Hepatocyte (in vitro differentiated cells): ENCODE data around the gene LEMD3. TPM values are rescaled to one million over a fixed set of nuclear protein-coding genes. Genes with fewer than 3 reads are reported as not detected.

Source experiments
- DNase-seq: peaks from one replicate; pipeline ENCODE4 v3.0.0-alpha.2; 2016; ENCODE audit warnings: low spot score
- H2AFZ ChIP-seq: fragments of 200-600 bp; sonication (generic); 2 replicates; pipeline ENCODE4 v1.6.0; 2016; ENCODE audit warnings: antibody characterized with exemption, mild to moderate bottlenecking
- H3K27ac ChIP-seq: fragments of 200-600 bp; sonication (generic); 2 replicates; pipeline ENCODE4 v1.5.1; 2016; ENCODE audit warnings: mild to moderate bottlenecking
- H3K27me3 ChIP-seq: fragments of 200-600 bp; sonication (generic); 2 replicates; pipeline ENCODE4 v1.6.1; 2016
- H3K36me3 ChIP-seq: fragments of 200-600 bp; sonication (generic); replicated peaks from 2 replicates; pipeline ENCODE4 v1.5.1; 2016; ENCODE audit warnings: low read depth; ENCODE audit not compliant: insufficient read depth
- H3K4me1 ChIP-seq: fragments of 200-600 bp; sonication (generic); 2 replicates; pipeline ENCODE4 v1.5.1; 2016; ENCODE audit warnings: mild to moderate bottlenecking, moderate library complexity; ENCODE audit not compliant: insufficient read depth
- H3K4me2 ChIP-seq: fragments of 200-600 bp; sonication (generic); 2 replicates; pipeline ENCODE4 v1.6.0; 2016
- H3K4me3 ChIP-seq: fragments of 200-600 bp; sonication (generic); 2 replicates; pipeline ENCODE4 v1.5.1; 2016; ENCODE audit warnings: mild to moderate bottlenecking
- H3K79me2 ChIP-seq: fragments of 200-600 bp; sonication (generic); 2 replicates; pipeline ENCODE4 v1.6.0; 2017; ENCODE audit warnings: mild to moderate bottlenecking
- H3K9me2 ChIP-seq: fragments of 200-600 bp; sonication (generic); replicated peaks from 2 replicates; pipeline ENCODE4 v1.6.0; 2017; ENCODE audit warnings: mild to moderate bottlenecking; ENCODE audit not compliant: insufficient read depth
- H3K9me3 ChIP-seq: fragments of 200-600 bp; sonication (generic); 2 replicates; pipeline ENCODE4 v1.5.1; 2016; ENCODE audit warnings: low read depth, mild to moderate bottlenecking
- H4K20me1 ChIP-seq: fragments of 200-600 bp; sonication (generic); 2 replicates; pipeline ENCODE4 v1.6.0; 2016; ENCODE audit warnings: mild to moderate bottlenecking; ENCODE audit not compliant: insufficient read depth, poor library complexity, severe bottlenecking
- CTCF ChIP-seq: fragments of 200-600 bp; sonication (generic); IDR thresholded peaks from 2 replicates; pipeline ENCODE4 v1.5.1; 2016; ENCODE audit warnings: antibody characterized with exemption, mild to moderate bottlenecking; ENCODE audit not compliant: poor library complexity
- EZH2 ChIP-seq: fragments of 200-600 bp; sonication (generic); IDR thresholded peaks from 2 replicates; pipeline ENCODE4 v1.6.1; 2016; ENCODE audit warnings: antibody characterized with exemption, mild to moderate bottlenecking, borderline replicate concordance
- EZH2phosphoT487 ChIP-seq: fragments of 200-600 bp; sonication (generic); IDR thresholded peaks from one replicate; pipeline ENCODE4 v1.6.1; 2018; ENCODE audit warnings: antibody characterized with exemption, mild to moderate bottlenecking, low read depth, moderate library complexity; ENCODE audit not compliant: unreplicated experiment, severe bottlenecking
- WGBS: methylation state at CpG from one replicate; pipeline ENCODE4 v1.1.6; 2016; ENCODE audit warnings: low lambda C conversion rate; ENCODE audit errors: missing lambda C conversion rate; 5-methylcytosine and 5-hydroxymethylcytosine counted together
- polyA plus RNA-seq: library from polyadenylated mRNA; unstranded; fragments of >200 nt; fragmentation: Nextera tagmentation; extraction: Ambion mirVana; gene quantifications from 2 replicates; pipeline ENCODE4 v1.2.1, GENCODE V29; 2016
- total RNA-seq: library from RNA; depleted of rRNA; stranded (reverse); fragments of >200 nt; gene quantifications from 2 replicates; pipeline ENCODE4 v1.2.3, GENCODE V29; 2014

LEMD3 gene
- total and polyA plus RNA-seq, 2 experiments from 2014 or later = 15.5 to 51.1 TPM

GRCh38 chr12:65287426-65287825 lies 118.0 kb downstream of the LEMD3 start:
- Histone ChIP-seq H3K9me2 (no peaks in the 10 kb centered on the region), H3K4me1 (no peaks in the 10 kb centered on the region), H3K27ac (no peak overlapping the region), H3K4me3 (no peak overlapping the region), H3K79me2 (peaks cover 23% of the 10 kb centered on the region), H3K9me3 (no peaks in the 10 kb centered on the region), H3K36me3 (no peaks in the 10 kb centered on the region), H2AFZ (no peak overlapping the region), H4K20me1 (no peaks in the 10 kb centered on the region), H3K4me2 (no peak overlapping the region), H3K27me3 (no peaks in the 10 kb centered on the region)
- no peak for DNase-seq
- WGBS = 83% methylated on average over 2 of the region's 2 CpGs
- TF ChIP-seq CTCF (no peak), EZH2phosphoT487 (no peak), EZH2 (no peak)

GRCh38 chr12:65292241-65292640 lies 122.9 kb downstream of the LEMD3 start:
- Histone ChIP-seq H4K20me1 (no peaks in the 10 kb centered on the region), H3K36me3 (no peaks in the 10 kb centered on the region), H3K27me3 (no peaks in the 10 kb centered on the region), H3K79me2 (peaks cover 14% of the 10 kb centered on the region), H3K4me1 (no peaks in the 10 kb centered on the region), H3K4me3 (no peak overlapping the region), H3K27ac (no peak overlapping the region), H3K9me2 (no peaks in the 10 kb centered on the region), H2AFZ (no peak overlapping the region), H3K9me3 (no peaks in the 10 kb centered on the region), H3K4me2 (no peak overlapping the region)
- no peak for DNase-seq
- WGBS = 100% methylated on average over 2 of the region's 2 CpGs
- TF ChIP-seq CTCF = no peak
- TF ChIP-seq EZH2phosphoT487 = no peak
- TF ChIP-seq EZH2 = no peak

GRCh38 chr12:65293735-65294134 lies 124.4 kb downstream of the LEMD3 start:
- 100% methylated on average over 1 of the region's 1 CpG for WGBS

More at GRCh38 chr12:65293735-65294134, 124.4 kb downstream of the LEMD3 start:
- no peak overlapping the region for H3K27ac ChIP-seq
- no peak overlapping the region for H3K4me2 ChIP-seq
- H3K79me2 ChIP-seq = peaks cover 10% of the 10 kb centered on the region
- DNase-seq = no peak
- no peaks in the 10 kb centered on the region for H3K9me2 ChIP-seq
- H3K36me3 ChIP-seq = no peaks in the 10 kb centered on the region
- H2AFZ ChIP-seq = no peak overlapping the region
- H4K20me1 ChIP-seq = no peaks in the 10 kb centered on the region
- H3K4me1 ChIP-seq = no peaks in the 10 kb centered on the region
- no peaks in the 10 kb centered on the region for H3K9me3 ChIP-seq
- H3K4me3 ChIP-seq = no peak overlapping the region
- TF ChIP-seq EZH2 (no peak), EZH2phosphoT487 (no peak), CTCF (no peak)
- no peaks in the 10 kb centered on the region for H3K27me3 ChIP-seq
